Measurements from ENCODE around the gene DDAH2. TPM values are rescaled to one million over a fixed set of nuclear protein-coding genes. Genes with fewer than 3 reads are reported as not detected.

DDAH2 gene
- total and polyA plus RNA-seq, 2 experiments from 2014 or later: 138 to 170 TPM

- H3K9me3 ChIP-seq (ENCODE audit: low read depth): no peaks in the 10 kb centered on the region
- peaks cover 12% of the 10 kb centered on the region for H3K4me1 ChIP-seq (ENCODE audit: low read depth)
- H3K27me3 ChIP-seq: no peaks in the 10 kb centered on the region
- no peaks in the 10 kb centered on the region for H3K36me3 ChIP-seq
- TF ChIP-seq CTCF (IDR thresholded peaks at IDR 0.05; ENCODE audit: low read depth, low read length): no peak
- DNase-seq (ENCODE audit: low read depth in 1 of 2, low spot score in 1 of 2): no peak
- no peak overlapping the region for H3K27ac ChIP-seq
- H3K4me3 ChIP-seq: no peak overlapping the region
Observed at GRCh38 chr6:31742894-31743293, 13.8 kb upstream of the DDAH2 start.

- Histone ChIP-seq H3K27ac (no peak overlapping the region), H3K9me3 (ENCODE audit: low read depth) (no peaks in the 10 kb centered on the region), H3K4me1 (ENCODE audit: low read depth) (peaks cover 21% of the 10 kb centered on the region), H3K4me3 (no peak overlapping the region), H3K27me3 (no peaks in the 10 kb centered on the region), H3K36me3 (no peaks in the 10 kb centered on the region)
- no peak for TF ChIP-seq CTCF (IDR thresholded peaks at IDR 0.05; ENCODE audit: low read depth, low read length)
- no peak for DNase-seq (ENCODE audit: low read depth in 1 of 2, low spot score in 1 of 2)
Observed at GRCh38 chr6:31741815-31742214, 12.7 kb upstream of the DDAH2 start.

- Histone ChIP-seq H3K4me3 (peak overlapping the region; percentile 55), H3K9me3 (ENCODE audit: low read depth) (no peaks in the 10 kb centered on the region), H3K27me3 (no peaks in the 10 kb centered on the region), H3K4me1 (ENCODE audit: low read depth) (peaks cover 24% of the 10 kb centered on the region), H3K36me3 (no peaks in the 10 kb centered on the region), H3K27ac (no peak overlapping the region)
- no peak for DNase-seq (ENCODE audit: low read depth in 1 of 2, low spot score in 1 of 2)
- TF ChIP-seq CTCF (IDR thresholded peaks at IDR 0.05; ENCODE audit: low read depth, low read length): no peak
Observed at GRCh38 chr6:31740397-31741223, 11.5 kb upstream of the DDAH2 start.

GRCh38 chr6:31739639-31740396 lies 10.7 kb upstream of the DDAH2 start, which contains the start of gene MSH5:
Gene MSH5, plus strand, starts transcription at chr6:31740005. Its CDS starts 462 bp downstream, at chr6:31740467.
- Histone ChIP-seq H3K4me3 (peak within 1 kb of the TSS; percentile 55), H3K4me1 (ENCODE audit: low read depth) (peaks cover 24% of the 10 kb centered on the region), H3K9me3 (ENCODE audit: low read depth) (no peaks in the 10 kb centered on the region), H3K27me3 (no peaks in the 10 kb centered on the region), H3K27ac (peak within 1 kb of the TSS; percentile 13), H3K36me3 (no peaks in the 10 kb centered on the region)
- peak; percentile 99 for DNase-seq (ENCODE audit: low read depth in 1 of 2, low spot score in 1 of 2)
- TF ChIP-seq CTCF (IDR thresholded peaks at IDR 0.05; ENCODE audit: low read depth, low read length): no peak

GRCh38 chr6:31737991-31738979 lies 9.2 kb upstream of the DDAH2 start:
- H3K9me3 ChIP-seq (ENCODE audit: low read depth): no peaks in the 10 kb centered on the region
- H3K27ac ChIP-seq: peak overlapping the region; percentile 87
- H3K36me3 ChIP-seq: peaks cover 6% of the 10 kb centered on the region
- DNase-seq (ENCODE audit: low read depth in 1 of 2, low spot score in 1 of 2): peak; percentile 24 to 92
- peak; percentile 29 for TF ChIP-seq CTCF (IDR thresholded peaks at IDR 0.05; ENCODE audit: low read depth, low read length)
- H3K27me3 ChIP-seq: no peaks in the 10 kb centered on the region
- H3K4me1 ChIP-seq (ENCODE audit: low read depth): peaks cover 31% of the 10 kb centered on the region
- peak overlapping the region; percentile 3 for H3K4me3 ChIP-seq
